Measurements from ENCODE around the gene PRKCA.

DNA sequence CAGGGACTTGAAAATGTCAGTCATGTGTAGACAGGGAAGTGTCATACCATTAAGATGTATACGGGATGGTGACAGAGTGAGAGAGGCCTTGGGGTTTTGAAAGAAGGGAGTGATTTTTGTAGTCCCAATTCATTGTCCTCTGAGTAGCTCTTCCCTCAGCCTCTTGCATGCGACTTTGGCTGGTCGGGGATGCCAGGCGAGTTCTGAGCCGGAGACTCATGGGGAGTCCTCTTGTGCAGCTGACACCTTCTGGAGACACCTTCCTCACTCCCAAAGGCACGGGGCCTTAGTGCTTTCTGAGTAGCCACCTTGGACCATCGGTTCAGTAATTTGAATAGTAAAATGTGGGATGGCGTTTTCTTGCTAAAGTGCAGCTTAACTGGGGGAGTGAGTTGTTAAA is 144.7 kb downstream of the PRKCA start:
- no peak for TF ChIP-seq ZNF12 (CRISPR knock-in tag; IDR thresholded peaks at IDR 0.05)
- no peak for TF ChIP-seq ATF4 (CRISPR knock-in tag; IDR thresholded peaks at IDR 0.05)
- TF ChIP-seq MXD4 (CRISPR knock-in tag; IDR thresholded peaks at IDR 0.05): no peak
- TF ChIP-seq RFX5 (IDR thresholded peaks at IDR 0.05; ENCODE audit: low read depth, low read length): no peak
- no peak for TF ChIP-seq MAF1 (CRISPR knock-in tag; IDR thresholded peaks at IDR 0.05; ENCODE audit: borderline replicate concordance)
- TF ChIP-seq, protein P1, sequence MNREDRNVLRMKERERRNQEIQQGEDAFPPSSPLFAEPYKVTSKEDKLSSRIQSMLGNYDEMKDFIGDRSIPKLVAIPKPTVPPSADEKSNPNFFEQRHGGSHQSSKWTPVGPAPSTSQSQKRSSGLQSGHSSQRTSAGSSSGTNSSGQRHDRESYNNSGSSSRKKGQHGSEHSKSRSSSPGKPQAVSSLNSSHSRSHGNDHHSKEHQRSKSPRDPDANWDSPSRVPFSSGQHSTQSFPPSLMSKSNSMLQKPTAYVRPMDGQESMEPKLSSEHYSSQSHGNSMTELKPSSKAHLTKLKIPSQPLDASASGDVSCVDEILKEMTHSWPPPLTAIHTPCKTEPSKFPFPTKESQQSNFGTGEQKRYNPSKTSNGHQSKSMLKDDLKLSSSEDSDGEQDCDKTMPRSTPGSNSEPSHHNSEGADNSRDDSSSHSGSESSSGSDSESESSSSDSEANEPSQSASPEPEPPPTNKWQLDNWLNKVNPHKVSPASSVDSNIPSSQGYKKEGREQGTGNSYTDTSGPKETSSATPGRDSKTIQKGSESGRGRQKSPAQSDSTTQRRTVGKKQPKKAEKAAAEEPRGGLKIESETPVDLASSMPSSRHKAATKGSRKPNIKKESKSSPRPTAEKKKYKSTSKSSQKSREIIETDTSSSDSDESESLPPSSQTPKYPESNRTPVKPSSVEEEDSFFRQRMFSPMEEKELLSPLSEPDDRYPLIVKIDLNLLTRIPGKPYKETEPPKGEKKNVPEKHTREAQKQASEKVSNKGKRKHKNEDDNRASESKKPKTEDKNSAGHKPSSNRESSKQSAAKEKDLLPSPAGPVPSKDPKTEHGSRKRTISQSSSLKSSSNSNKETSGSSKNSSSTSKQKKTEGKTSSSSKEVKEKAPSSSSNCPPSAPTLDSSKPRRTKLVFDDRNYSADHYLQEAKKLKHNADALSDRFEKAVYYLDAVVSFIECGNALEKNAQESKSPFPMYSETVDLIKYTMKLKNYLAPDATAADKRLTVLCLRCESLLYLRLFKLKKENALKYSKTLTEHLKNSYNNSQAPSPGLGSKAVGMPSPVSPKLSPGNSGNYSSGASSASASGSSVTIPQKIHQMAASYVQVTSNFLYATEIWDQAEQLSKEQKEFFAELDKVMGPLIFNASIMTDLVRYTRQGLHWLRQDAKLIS (CRISPR knock-in tag; IDR thresholded peaks at IDR 0.05): no peak

Measured in HepG2 (cell line).